Measurements from ENCODE around the gene SH3GLB1. TPM values are rescaled to one million over a fixed set of nuclear protein-coding genes. Genes with fewer than 3 reads are reported as not detected.

The SH3GLB1 gene
- total RNA-seq, 2 donors from 2014 or later = 51.5 to 66.1 TPM

DNA sequence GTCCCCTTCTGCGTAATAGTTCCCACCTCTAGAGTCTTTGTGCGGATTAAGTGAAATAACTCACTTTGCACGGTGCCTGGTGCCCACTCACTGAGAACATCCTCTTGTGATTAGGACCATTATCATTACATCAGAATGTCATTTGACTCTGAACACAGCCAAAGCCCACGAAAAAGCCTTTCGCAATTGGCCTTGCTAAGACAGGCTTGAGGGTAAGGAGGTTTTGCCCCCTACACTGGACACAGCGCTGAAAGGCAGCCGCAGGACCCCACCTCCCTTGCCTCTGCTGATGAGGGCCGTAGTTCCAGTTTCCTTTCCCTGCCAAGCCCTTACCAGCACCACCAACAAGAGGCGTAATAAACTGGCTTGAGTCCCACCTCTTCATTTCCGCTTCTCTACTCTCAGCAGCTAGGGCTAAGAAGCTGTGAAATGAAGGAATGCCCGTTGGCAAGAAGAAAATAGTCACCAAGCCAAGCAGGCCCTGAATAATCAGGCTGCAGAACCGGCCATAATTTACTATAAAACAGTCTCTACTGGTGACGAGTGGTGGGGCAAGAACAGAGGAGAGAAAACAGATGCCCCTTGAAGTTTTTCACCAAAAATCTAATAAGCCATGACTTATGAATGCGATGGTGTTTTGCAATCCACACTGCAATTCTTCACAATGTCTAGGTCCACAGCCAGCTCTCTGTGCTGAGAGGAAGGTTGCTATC is 53.1 kb downstream of the SH3GLB1 start:
- TF ChIP-seq, protein P1, sequence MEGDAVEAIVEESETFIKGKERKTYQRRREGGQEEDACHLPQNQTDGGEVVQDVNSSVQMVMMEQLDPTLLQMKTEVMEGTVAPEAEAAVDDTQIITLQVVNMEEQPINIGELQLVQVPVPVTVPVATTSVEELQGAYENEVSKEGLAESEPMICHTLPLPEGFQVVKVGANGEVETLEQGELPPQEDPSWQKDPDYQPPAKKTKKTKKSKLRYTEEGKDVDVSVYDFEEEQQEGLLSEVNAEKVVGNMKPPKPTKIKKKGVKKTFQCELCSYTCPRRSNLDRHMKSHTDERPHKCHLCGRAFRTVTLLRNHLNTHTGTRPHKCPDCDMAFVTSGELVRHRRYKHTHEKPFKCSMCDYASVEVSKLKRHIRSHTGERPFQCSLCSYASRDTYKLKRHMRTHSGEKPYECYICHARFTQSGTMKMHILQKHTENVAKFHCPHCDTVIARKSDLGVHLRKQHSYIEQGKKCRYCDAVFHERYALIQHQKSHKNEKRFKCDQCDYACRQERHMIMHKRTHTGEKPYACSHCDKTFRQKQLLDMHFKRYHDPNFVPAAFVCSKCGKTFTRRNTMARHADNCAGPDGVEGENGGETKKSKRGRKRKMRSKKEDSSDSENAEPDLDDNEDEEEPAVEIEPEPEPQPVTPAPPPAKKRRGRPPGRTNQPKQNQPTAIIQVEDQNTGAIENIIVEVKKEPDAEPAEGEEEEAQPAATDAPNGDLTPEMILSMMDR (IDR thresholded peaks at IDR 0.05) = no peak
- DNase-seq (ENCODE audit: low spot score) = no peak
- Histone ChIP-seq H3K36me3 (no peaks in the 10 kb centered on the region), H3K4me1 (peaks cover 0 to 11% of the 10 kb centered on the region in 2 donors), H3K9me3 (no peaks in the 10 kb centered on the region), H3K27ac (peak overlapping the region; percentile 14 to 61), H3K27me3 (no peaks in the 10 kb centered on the region), H3K4me3 (no peak overlapping the region)

DNA sequence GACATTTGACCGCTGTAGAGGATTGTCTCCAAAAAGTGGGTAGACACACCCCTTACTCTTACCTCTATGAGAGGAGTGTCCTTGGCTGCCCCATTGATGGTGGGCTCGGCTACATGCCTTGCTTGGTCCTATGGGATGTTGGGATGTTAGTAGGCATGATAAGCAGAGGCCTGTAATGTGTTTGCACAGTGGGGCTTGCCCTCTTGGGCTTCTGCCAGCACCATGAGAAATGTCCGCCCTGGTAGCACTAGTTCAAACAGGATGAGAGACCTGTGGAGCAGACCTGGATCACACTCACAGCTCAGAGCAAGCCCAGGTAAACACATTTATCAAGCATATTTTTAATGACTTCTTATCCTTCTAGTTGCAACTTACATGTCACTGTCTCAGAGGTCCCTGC is 54.2 kb downstream of the SH3GLB1 start:
- no peaks in the 10 kb centered on the region for H3K36me3 ChIP-seq
- H3K27me3 ChIP-seq = no peaks in the 10 kb centered on the region
- TF ChIP-seq, protein P1 (IDR thresholded peaks at IDR 0.05) = no peak
- H3K9me3 ChIP-seq = no peaks in the 10 kb centered on the region
- peaks cover 0 to 11% of the 10 kb centered on the region in 2 donors for H3K4me1 ChIP-seq
- H3K4me3 ChIP-seq = no peak overlapping the region
- DNase-seq (ENCODE audit: low spot score) = no peak
- H3K27ac ChIP-seq = no peak overlapping the region

DNA sequence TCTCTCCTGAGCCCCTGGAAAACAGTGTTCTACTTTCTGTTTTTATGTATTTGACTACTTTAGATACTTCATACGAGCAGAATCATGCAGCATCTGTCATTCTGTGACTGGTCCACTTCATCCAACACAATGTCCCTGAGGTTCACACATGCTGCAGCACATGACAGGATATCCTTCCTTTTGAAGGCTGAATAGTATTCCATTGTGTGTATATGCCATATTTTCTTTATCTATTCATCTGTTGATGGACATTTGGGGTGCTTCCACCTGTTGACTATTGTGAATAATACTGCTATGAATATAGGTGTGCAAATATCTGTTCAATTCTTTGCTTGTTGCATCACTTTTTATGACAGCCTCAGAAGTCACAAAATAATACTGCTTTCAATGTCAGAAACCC is 55.8 kb downstream of the SH3GLB1 start:
- DNase-seq (ENCODE audit: low spot score) = no peak
- TF ChIP-seq, protein P1 (IDR thresholded peaks at IDR 0.05) = no peak
- peaks cover 0 to 11% of the 10 kb centered on the region in 2 donors for H3K4me1 ChIP-seq
- no peak overlapping the region for H3K4me3 ChIP-seq
- no peak overlapping the region for H3K27ac ChIP-seq
- no peaks in the 10 kb centered on the region for H3K36me3 ChIP-seq
- no peaks in the 10 kb centered on the region for H3K9me3 ChIP-seq
- no peaks in the 10 kb centered on the region for H3K27me3 ChIP-seq

DNA sequence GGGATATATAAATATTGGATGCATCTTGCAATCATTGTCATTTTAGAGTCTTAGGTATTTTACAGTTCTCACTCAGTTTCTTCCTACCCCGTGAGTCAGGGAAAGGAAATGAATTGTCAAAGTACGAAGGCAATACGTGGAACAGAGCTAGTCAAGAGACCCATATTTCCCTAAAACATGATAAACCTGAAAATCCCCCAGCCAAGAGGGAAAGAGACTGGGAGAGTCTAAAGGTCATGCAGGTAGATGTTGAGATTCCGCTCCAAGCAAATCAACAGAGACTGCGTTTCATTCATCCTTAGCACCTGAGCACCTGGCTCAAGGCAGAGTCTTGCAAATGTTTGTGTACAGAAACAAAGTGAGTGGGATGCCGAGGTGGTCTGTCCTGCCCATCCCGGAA is 58.0 kb downstream of the SH3GLB1 start:
- no peaks in the 10 kb centered on the region for H3K36me3 ChIP-seq
- no peak overlapping the region for H3K4me3 ChIP-seq
- peaks cover 0 to under 1% of the 10 kb centered on the region in 2 donors for H3K9me3 ChIP-seq
- H3K27me3 ChIP-seq = no peaks in the 10 kb centered on the region
- peaks cover 0 to 8% of the 10 kb centered on the region in 2 donors for H3K4me1 ChIP-seq
- TF ChIP-seq, protein P1 (IDR thresholded peaks at IDR 0.05) = no peak
- H3K27ac ChIP-seq = no peak overlapping the region
- DNase-seq (ENCODE audit: low spot score) = no peak

DNA sequence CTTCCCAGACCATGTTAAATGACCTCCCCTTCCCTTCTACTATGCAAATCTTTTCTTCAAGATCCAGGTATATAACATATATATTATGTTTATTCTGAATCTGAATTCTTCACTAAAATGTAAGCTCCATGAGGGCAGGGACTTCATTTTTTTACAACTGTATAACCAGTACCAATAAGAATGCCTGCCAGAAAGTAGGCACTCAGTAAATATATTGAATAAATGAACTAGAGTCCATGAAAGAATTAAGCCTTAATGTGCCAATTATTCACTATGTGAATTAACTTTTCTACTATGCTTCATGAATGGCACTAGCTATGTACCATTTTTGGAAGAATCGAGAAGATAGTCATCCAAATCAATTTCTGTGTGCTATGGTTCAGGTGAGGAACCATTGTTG is 60.1 kb downstream of the SH3GLB1 start:
- no peak overlapping the region for H3K27ac ChIP-seq
- H3K36me3 ChIP-seq = no peaks in the 10 kb centered on the region
- no peak for DNase-seq (ENCODE audit: low spot score)
- no peaks in the 10 kb centered on the region for H3K4me1 ChIP-seq
- H3K4me3 ChIP-seq = no peak overlapping the region
- H3K27me3 ChIP-seq = no peaks in the 10 kb centered on the region
- peaks cover 0 to 7% of the 10 kb centered on the region in 2 donors for H3K9me3 ChIP-seq
- TF ChIP-seq, protein P1 (IDR thresholded peaks at IDR 0.05) = no peak

DNA sequence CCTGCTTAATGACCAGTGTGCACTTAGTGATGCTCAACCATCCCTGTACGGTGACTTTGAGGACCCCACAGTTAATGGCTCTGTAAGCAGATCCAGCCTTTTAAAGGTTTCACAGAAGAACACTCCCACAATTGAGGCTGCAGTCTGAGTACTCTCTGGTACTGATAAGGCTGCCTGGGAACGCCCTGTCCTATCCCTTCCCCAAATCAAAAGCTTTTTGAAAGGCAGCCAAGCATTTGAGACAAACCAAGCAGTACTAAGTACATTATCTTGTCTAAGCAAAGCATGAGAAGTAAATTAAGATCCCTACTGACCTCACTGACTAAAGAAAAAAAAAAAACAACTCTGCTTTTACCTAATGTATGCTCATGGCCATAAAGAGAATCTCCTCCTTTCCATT is 60.7 kb downstream of the SH3GLB1 start:
- TF ChIP-seq, protein P1 (IDR thresholded peaks at IDR 0.05) = no peak
- Histone ChIP-seq H3K36me3 (no peaks in the 10 kb centered on the region), H3K27ac (peak overlapping the region in 1 of 2 donors; percentile 19), H3K4me3 (no peak overlapping the region), H3K9me3 (peaks cover 0 to 7% of the 10 kb centered on the region in 2 donors), H3K4me1 (no peaks in the 10 kb centered on the region), H3K27me3 (no peaks in the 10 kb centered on the region)
- DNase-seq (ENCODE audit: low spot score) = no peak
